OCI-LY3 (cell line): ENCODE data around the gene MET.
"Not testable (repeated sequence)": the region's sequence is repeated elsewhere in the genome, so short reads cannot be mapped to it uniquely, and the experiment has no call there.

Experiments used
- H2AFZ ChIP-seq: fragments of 200-600, 300-600 bp; shearing (Covaris generic); 2 replicates; pipeline ENCODE4 v1.6.0; 2014; ENCODE audit warnings: antibody characterized with exemption, low read depth, low read length
- H3K27ac ChIP-seq: fragments of 200-600, 300-600 bp; sonication (generic); 2 replicates; pipeline ENCODE4 v1.5.1; 2014; ENCODE audit warnings: mild to moderate bottlenecking, low read length, moderate library complexity, mixed read lengths
- H3K27me3 ChIP-seq: fragments of 200-600, 300-600 bp; sonication (generic); 2 replicates; pipeline ENCODE4 v1.6.1; 2014; ENCODE audit warnings: low read depth, low read length, mixed read lengths
- H3K36me3 ChIP-seq: fragments of 200-600, 300-600 bp; sonication (generic); replicated peaks from 2 replicates; pipeline ENCODE3; 2014; ENCODE audit warnings: low read depth, low read length, mixed read lengths
- H3K4me1 ChIP-seq: fragments of 300-600, 200-600 bp; sonication (generic); 2 replicates; pipeline ENCODE4 v1.6.1; 2014; ENCODE audit warnings: low read length, mixed read lengths
- H3K4me2 ChIP-seq: fragments of 200-600, 300-600 bp; sonication (generic); 2 replicates; pipeline ENCODE4 v1.6.1; 2014; ENCODE audit warnings: low read length, mixed read lengths
- H3K4me3 ChIP-seq: fragments of 300-600, 200-600 bp; sonication (generic); 2 replicates; pipeline ENCODE4 v1.5.1; 2014; ENCODE audit warnings: antibody characterized with exemption, mild to moderate bottlenecking, low read length, moderate library complexity
- H3K79me2 ChIP-seq: fragments of 300-600, 200-600 bp; shearing (Covaris generic); 2 replicates; pipeline ENCODE4 v1.6.1; 2014; ENCODE audit warnings: mild to moderate bottlenecking, low read length, mixed read lengths
- H3K9ac ChIP-seq: fragments of 300-600, 200-600 bp; shearing (Covaris generic); 2 replicates; pipeline ENCODE4 v1.6.0; 2014; ENCODE audit warnings: mild to moderate bottlenecking, low read length, moderate library complexity
- H3K9me3 ChIP-seq: fragments of 200-600, 300-600 bp; shearing (Covaris generic); 2 replicates; pipeline ENCODE4 v1.6.1; 2014; ENCODE audit warnings: low read length, mixed read lengths; ENCODE audit not compliant: insufficient read depth
- H4K20me1 ChIP-seq: fragments of 200-600, 300-600 bp; sonication (generic); 2 replicates; pipeline ENCODE4 v1.6.1; 2016; ENCODE audit warnings: low read length, mixed read lengths; ENCODE audit not compliant: insufficient read depth
- EZH2phosphoT487 ChIP-seq: fragments of 200-600 bp; shearing (Covaris generic); IDR thresholded peaks from 2 replicates; pipeline ENCODE4 v1.6.1; 2018; ENCODE audit warnings: antibody characterized with exemption, mixed run types, low read depth
- TF ChIP-seq, protein P1 (sequence below): fragments of 200-600, 300-600 bp; sonication (generic); IDR thresholded peaks from 2 replicates; pipeline ENCODE4 v1.5.1; 2014; ENCODE audit warnings: antibody characterized with exemption, low read length, low read depth

The MET gene

DNA sequence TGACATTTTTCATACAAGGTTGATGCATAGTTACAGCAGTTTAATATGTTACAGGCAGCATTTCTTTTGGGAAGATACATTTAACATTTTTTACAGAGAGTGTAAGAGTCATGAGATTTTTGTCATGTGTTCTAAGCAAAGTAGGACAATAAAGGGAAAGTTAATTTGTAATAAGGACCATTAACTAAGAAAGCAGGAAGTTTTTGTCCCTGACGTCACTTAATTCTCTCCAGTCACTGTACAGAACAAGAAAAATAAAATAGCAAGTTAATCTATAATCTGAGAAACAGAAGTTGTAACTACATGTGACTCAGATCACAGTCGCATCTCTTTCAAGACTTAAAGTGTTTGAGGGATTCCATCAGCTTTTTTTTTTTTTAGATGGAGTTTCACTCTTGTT is 140.9 kb downstream of the MET start:
- no peak for TF ChIP-seq EZH2phosphoT487
- TF ChIP-seq, protein P1, sequence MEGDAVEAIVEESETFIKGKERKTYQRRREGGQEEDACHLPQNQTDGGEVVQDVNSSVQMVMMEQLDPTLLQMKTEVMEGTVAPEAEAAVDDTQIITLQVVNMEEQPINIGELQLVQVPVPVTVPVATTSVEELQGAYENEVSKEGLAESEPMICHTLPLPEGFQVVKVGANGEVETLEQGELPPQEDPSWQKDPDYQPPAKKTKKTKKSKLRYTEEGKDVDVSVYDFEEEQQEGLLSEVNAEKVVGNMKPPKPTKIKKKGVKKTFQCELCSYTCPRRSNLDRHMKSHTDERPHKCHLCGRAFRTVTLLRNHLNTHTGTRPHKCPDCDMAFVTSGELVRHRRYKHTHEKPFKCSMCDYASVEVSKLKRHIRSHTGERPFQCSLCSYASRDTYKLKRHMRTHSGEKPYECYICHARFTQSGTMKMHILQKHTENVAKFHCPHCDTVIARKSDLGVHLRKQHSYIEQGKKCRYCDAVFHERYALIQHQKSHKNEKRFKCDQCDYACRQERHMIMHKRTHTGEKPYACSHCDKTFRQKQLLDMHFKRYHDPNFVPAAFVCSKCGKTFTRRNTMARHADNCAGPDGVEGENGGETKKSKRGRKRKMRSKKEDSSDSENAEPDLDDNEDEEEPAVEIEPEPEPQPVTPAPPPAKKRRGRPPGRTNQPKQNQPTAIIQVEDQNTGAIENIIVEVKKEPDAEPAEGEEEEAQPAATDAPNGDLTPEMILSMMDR: no peak
- H3K4me1 ChIP-seq: peaks cover 17% of the 10 kb centered on the region
- no peaks in the 10 kb centered on the region for H3K79me2 ChIP-seq
- H3K9me3 ChIP-seq: no peaks in the 10 kb centered on the region
- H3K9ac ChIP-seq: peak overlapping the region; percentile 10; the same call in 1 of the 2 replicates
- H3K4me3 ChIP-seq: peak overlapping the region; percentile 6
- no peaks in the 10 kb centered on the region for H4K20me1 ChIP-seq
- peak overlapping the region; percentile 49 for H3K4me2 ChIP-seq
- H3K27me3 ChIP-seq: no peaks in the 10 kb centered on the region
- peak overlapping the region; percentile 53 for H2AFZ ChIP-seq
- peak overlapping the region; percentile 56 for H3K27ac ChIP-seq
- no peaks in the 10 kb centered on the region for H3K36me3 ChIP-seq

DNA sequence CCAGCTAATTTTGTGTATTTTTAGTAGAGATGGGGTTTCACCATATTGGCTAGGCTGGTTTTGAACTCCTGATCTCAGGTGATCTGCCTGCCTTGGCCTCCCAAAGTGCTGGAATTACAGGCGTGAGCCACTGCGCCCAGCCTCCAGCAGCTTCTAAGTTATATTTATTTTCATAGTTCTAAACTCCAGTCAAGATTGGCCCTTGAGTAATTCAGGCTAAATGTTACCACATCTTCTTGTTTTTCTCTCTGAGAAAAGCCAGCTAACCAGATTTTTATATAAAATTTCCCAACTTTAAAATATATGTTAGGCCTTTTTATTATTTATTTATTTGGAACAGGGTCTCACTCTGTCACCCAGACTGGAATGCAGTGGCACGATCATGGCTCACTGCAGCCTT is 141.4 kb downstream of the MET start:
- H3K27ac ChIP-seq: peak overlapping the region; percentile 40
- H3K9me3 ChIP-seq, H4K20me1 ChIP-seq, H3K36me3 ChIP-seq, H3K79me2 ChIP-seq, H3K27me3 ChIP-seq: not testable (repeated sequence)
- H3K9ac ChIP-seq: peak overlapping the region; percentile 10; the same call in 1 of the 2 replicates
- peaks cover 17% of the 10 kb centered on the region for H3K4me1 ChIP-seq
- 0 out of 2 replicates have a peak overlapping the region, but pooled peaks have one; percentile 6 for H3K4me3 ChIP-seq
- peak overlapping the region; percentile 49 for H3K4me2 ChIP-seq
- peak overlapping the region; percentile 53; the same call in 1 of the 2 replicates for H2AFZ ChIP-seq

DNA sequence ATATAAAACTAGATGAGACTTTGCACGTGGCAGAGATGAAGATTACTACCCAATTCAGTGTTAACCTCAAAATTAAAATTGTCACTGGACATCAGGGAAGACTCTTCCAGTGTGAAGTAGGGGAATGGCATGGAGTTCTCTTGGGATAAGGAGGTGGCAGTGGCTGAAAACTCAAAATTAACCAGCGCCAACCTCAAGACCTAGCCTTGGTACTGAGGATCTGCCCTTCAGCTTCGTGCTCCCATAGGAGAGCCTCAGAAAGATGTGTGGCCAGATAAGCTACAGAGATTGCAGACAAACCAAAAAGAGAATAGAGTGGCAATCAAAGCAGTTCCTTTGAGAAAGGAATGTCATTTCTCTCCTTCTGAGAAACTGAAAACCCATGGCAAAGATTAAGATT is 143.0 kb downstream of the MET start:
- H3K36me3 ChIP-seq: no peaks in the 10 kb centered on the region
- TF ChIP-seq, protein P1: no peak
- no peak for TF ChIP-seq EZH2phosphoT487
- H3K27me3 ChIP-seq: no peaks in the 10 kb centered on the region
- H3K9me3 ChIP-seq: no peaks in the 10 kb centered on the region
- H3K4me1 ChIP-seq: peaks cover 17% of the 10 kb centered on the region
- no peak overlapping the region for H3K27ac ChIP-seq
- H3K4me3 ChIP-seq: no peak overlapping the region
- H2AFZ ChIP-seq: no peak overlapping the region
- no peaks in the 10 kb centered on the region for H3K79me2 ChIP-seq
- no peak overlapping the region for H3K4me2 ChIP-seq
- no peak overlapping the region for H3K9ac ChIP-seq
- no peaks in the 10 kb centered on the region for H4K20me1 ChIP-seq

DNA sequence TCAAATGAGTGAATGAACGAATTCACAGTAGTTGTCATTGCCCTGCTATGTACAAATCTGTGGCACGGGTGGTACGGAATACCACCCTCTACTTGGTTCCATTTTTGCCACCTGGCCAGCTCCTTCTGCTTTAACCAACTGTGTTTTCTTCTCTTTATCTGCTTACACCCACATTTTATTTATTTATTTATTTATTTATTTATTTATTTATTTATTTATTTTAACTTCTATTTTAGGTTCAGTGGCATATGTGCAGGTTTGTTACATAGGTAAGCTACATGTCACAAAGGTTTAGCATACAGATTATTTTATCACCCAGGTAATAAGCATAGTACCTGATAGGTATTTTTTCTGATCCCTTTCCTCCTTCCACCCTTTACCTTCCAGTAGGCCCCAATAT is 148.2 kb downstream of the MET start:
- TF ChIP-seq, protein P1: no peak
- TF ChIP-seq EZH2phosphoT487: no peak
- H3K79me2 ChIP-seq: no peaks in the 10 kb centered on the region
- H3K4me1 ChIP-seq: peaks cover 6% of the 10 kb centered on the region

DNA sequence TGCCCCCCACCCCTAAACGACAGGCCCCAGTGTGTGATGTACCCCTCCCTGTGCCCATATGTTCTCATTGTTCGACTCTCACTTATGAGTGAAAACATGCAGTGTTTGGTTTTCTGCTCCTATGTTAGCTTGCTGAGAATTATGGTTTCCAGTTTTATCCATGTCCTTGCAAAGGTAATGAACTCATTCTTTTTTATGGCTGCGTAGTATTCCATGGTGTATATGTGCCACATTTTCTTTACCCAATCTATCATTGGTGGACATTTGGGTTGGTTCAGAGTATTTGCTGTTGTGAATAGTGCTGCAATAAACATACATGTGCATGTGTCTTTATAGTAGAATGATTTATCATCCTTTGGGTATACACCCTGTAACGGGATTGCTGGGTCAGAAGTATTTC is 149.7 kb downstream of the MET start:
- H3K36me3 ChIP-seq, H3K9ac ChIP-seq, H3K79me2 ChIP-seq: not testable (repeated sequence)

More for the DNA sequence above, 148.2 kb downstream of the MET start:
- Histone ChIP-seq H2AFZ (no peak overlapping the region), H3K9me3 (0 out of 2 replicates have a peak, but pooled peaks cover 6% of the 10 kb centered on the region), H3K27ac (no peak overlapping the region), H3K36me3 (no peaks in the 10 kb centered on the region), H3K27me3 (no peaks in the 10 kb centered on the region), H3K4me2 (no peak overlapping the region), H3K9ac (no peak overlapping the region), H3K4me3 (no peak overlapping the region), H4K20me1 (no peaks in the 10 kb centered on the region)

More for the DNA sequence above, 149.7 kb downstream of the MET start:
- H3K4me2 ChIP-seq, H3K4me1 ChIP-seq, H2AFZ ChIP-seq, H3K27me3 ChIP-seq, H3K4me3 ChIP-seq, H3K9me3 ChIP-seq, H4K20me1 ChIP-seq, H3K27ac ChIP-seq: not testable (repeated sequence)
